IPS-NIHi11 (cell line): ENCODE data around the gene CCDC93.

Experiments used
- DNase-seq: peaks from one replicate; pipeline ENCODE4 v3.0.0; 2012; ENCODE audit warnings: mixed read lengths, low spot score

CCDC93 gene

DNA sequence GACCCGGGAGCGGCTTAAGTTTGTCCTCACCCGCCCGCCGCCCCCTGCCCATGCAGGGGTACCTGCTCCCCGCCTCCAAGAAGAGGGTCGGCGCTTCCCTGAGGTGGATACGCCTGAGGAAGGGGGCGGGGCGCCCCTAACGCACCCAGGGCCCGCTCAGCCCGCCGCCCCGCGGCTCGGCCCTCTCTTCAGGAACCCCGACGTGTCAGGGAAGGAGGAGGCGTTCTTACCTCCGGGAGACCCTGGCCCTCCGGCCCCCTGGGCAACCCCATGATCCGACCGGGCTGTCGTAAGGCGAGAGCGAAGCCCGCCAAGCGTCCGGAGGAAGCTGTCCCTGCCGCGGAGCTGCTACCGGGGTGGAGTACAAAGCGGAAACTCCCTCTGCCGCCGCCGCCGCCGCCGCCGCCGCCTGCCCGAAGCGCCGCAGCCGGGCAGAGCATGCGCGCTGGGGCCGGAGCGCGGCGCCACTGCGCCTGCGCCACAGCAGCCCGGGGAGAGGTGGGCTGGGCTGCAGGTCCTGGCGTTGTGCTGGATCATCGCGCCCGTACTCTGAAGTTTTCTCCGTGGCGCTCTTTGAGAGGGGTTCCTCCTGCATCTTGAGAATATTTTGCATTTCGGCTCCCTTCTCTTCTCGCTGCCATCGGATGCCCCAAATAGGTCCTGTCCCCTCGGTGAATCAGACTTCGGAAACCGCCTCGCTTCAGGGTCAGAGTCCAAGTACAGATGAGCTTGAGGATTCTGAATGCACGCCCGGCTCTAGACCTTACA is at the start of gene CCDC93:
Gene CCDC93, minus strand, starts transcription at position 347 of the 768 bp plus-strand sequence. Its CDS starts 75 bp downstream, at position 272.
- peak; percentile 99 for DNase-seq

GRCh38 chr2:118062669-118063068 is 48.8 kb upstream of the CCDC93 start:
- DNase-seq: no peak

DNA sequence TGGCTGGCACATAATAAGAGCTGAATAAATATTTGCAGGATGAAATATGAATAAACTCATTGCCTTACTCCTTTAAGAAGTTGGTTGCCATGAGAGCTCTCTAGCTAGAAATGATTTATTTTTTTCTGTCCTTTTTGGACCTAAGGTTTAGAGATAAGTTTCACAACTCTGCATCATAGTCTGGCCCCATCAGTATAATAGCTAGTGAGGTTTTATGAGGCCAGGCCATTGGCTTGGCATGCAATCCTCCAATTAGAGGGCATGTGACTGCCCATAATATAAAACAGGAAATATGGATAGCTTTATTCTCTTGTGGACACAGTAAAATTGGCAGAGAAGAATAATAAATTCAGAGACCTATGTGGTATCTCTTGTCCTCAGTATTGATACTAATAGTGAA is 48.2 kb upstream of the CCDC93 start:
- no peak for DNase-seq

GRCh38 chr2:118061135-118061955 is 47.5 kb upstream of the CCDC93 start:
- DNase-seq: peak; percentile 26

- DNase-seq: no peak
Measured at GRCh38 chr2:118059919-118060478, 46.1 kb upstream of the CCDC93 start.

GRCh38 chr2:118058951-118059350 is 45.1 kb upstream of the CCDC93 start:
- no peak for DNase-seq

DNA sequence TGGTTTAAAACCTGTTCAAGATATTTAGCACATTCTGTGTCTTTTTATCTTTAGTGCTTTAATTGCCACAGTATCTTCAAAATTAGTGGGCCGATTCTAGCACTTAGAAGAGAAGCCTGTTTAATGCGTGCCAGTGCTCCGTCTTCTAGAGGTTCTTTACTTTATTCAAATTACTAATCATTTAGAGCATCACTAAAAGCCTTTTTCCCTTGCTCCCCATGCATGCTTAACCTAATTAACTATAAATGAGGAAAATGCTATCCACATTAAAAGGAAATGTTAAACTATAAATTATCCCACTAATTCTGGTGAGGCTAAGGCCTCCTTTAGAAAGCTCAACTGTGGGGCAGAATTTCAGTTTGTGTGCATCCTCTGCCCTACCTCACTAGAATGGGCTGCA is 42.9 kb upstream of the CCDC93 start:
- no peak for DNase-seq

DNA sequence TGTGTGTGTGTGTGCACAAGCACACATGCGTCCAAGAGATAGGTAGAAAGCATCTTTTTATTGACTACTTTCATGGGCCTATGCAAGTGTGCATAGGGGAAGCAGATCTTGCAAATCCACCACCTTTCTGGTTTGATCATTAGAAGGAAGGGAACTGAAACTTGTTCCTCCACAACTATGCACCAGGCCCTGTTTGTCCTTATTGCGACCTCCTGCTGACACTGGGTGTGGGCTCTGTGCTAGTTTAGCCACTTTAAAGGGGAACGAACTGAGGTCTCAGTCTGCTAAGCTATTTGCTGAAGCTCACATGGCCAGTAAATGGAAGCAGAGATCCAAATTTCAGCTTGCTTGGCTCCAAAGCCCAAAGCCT is 42.3 kb upstream of the CCDC93 start:
- DNase-seq: no peak

- no peak for DNase-seq
Measured at GRCh38 chr2:118055512-118056164, 41.8 kb upstream of the CCDC93 start.

GRCh38 chr2:118054213-118055008 is 40.5 kb upstream of the CCDC93 start:
- DNase-seq: no peak

- no peak for DNase-seq
Measured at GRCh38 chr2:118053681-118054080, 39.8 kb upstream of the CCDC93 start.

- no peak for DNase-seq
Measured at GRCh38 chr2:118052474-118052873, 38.6 kb upstream of the CCDC93 start.

DNA sequence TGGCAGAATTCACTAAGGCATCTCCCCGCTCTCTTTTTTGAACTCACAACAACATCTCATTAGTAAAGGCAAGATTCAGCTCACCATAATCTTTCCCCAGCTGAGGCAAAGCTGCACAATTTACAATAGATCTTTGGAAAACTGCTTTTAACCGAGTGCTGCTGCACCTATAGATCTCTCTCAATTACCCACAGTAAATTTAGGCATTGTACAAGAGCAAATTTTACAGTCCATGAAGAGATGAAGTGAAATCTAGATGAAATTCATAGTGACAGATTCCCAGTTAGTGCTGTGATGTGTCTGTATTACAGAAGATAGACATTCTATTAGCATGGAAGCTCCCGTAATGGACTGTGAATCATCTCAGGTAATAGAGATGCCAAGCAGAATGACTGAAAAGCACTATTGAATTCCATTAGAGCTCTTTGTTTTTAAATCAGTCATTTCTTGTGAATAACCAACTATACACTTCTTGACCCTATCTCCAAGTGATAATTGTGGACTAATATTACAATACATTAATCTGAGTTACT is 38.0 kb upstream of the CCDC93 start:
- DNase-seq: no peak

DNA sequence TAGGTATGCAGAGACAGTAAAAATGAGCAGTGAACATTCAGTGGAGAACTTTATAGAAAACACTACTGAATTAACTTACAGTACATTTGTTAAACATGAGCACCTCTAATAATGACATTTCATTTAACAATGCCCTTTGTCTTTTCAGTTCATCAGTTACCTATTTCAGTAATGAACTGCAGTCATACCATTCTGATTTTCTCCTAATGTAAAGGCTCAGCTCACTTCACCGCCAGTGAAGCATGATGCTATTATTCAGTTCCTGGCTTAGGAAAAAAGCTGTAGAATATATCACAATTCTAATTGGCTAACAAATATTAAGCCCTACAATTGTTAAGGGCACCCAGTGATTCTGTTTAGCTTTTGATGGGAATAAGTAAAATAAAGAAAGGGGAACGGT is 37.1 kb upstream of the CCDC93 start:
- DNase-seq: no peak

- no peak for DNase-seq
Measured at GRCh38 chr2:118050386-118050785, 36.5 kb upstream of the CCDC93 start.

- no peak for DNase-seq
Measured at GRCh38 chr2:118049816-118050140, 35.9 kb upstream of the CCDC93 start.

DNA sequence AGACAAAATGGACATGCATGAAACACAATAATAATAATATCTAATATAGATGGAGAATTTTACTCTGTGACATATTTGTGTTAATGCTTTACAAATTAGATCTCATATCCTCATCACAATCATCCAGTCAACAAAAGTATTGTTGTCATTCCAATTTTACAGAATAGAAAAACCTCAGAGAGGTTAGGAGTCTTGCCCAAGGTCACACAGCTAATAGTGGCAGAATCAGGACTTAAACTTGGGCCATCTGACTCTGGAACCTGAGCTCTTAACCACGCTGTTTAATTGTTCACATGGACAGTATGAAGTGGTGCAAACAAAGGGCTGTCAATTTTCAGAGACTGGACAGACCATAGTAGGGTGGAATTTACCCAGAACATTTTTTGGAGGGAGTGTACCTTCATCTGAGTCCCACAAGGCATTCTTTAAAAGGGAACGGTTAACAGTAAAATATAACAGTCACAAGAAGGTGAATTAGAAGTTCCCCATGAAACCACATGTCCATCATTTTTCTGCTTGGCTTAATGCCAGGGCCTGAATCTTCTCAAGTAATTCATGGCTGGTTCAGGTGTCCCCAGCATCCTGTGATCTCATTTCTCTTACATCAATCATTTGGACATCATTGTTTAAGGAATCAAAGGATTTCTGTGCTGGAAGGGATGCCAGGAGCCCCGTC is 35.4 kb upstream of the CCDC93 start:
- no peak for DNase-seq

- no peak for DNase-seq
Measured at GRCh38 chr2:118048401-118048800, 34.5 kb upstream of the CCDC93 start.

DNA sequence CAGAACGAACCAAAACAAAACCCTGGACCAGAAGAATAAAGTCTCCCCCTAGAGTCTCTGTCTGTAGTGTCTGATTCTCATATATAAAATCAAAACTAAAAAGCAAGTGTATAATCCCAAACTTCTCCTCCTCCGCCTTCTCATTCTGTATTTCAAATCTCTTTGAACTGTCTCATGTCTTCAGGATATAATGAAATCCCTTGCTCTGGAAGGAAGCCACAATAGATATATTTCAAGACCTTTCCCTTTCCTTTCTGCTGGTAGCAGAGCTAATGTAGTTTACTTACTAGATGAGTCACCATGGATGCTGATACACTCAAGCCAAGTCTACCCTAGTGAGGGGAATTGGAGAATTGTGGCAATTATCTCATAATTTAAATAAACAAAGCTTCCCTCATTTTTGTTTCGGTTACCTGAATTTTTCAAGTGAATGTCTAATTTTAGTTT is 33.5 kb upstream of the CCDC93 start:
- no peak for DNase-seq

GRCh38 chr2:118046634-118047210 is 32.9 kb upstream of the CCDC93 start:
- DNase-seq: peak; percentile 29

GRCh38 chr2:118045286-118045685 is 31.4 kb upstream of the CCDC93 start:
- DNase-seq: no peak
